ENCODE results near the gene RALGPS2.
A peak's percentile ranks its signal among the peaks of the same experiment; 100 is the strongest.

RALGPS2 gene, protein sequence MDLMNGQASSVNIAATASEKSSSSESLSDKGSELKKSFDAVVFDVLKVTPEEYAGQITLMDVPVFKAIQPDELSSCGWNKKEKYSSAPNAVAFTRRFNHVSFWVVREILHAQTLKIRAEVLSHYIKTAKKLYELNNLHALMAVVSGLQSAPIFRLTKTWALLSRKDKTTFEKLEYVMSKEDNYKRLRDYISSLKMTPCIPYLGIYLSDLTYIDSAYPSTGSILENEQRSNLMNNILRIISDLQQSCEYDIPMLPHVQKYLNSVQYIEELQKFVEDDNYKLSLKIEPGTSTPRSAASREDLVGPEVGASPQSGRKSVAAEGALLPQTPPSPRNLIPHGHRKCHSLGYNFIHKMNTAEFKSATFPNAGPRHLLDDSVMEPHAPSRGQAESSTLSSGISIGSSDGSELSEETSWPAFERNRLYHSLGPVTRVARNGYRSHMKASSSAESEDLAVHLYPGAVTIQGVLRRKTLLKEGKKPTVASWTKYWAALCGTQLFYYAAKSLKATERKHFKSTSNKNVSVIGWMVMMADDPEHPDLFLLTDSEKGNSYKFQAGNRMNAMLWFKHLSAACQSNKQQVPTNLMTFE

DNA sequence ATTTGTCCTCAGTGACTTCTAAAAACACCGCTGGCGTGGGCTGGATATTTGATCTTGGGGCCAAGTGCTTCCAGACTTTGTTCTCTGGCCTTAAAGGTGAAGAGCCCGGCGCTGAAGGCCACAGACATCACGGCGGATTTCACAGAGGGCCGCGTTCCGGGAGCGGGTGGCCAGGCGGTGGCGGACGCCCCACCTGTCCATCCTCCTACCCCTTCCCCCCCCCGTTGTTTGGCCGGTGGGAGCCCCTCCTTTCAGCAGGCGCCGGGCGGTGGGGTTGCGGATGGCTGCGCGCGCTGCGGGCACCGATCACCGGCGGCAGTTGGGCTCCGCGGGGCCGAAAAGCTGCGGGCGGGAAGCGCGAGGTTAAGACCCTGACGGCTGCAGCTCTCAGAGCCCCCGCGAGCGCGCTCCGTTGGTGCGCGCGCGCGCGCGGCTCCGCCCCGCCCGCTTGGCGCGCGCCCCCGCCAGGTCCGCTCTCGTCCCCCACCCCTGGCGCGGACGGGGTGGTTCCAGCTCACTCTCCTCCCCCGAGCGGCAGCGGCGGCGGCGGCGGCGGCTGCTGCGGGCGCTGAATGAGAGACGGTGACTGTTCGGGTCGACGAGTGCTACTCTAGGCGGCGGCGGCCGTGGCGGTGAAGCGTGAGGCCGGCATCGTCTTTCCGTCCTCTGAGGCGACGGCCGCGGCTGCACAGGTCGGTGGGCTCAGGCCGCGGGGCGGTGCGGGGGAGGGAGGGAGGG is at the start of gene RALGPS2:
RALGPS2 (plus strand) TSS at position 517 of the 738 bp plus-strand sequence. CDS start 51,521 bp downstream, outside the sequence.
- DNase-seq = peak; percentile 41 to 70 (median 62)

DNA sequence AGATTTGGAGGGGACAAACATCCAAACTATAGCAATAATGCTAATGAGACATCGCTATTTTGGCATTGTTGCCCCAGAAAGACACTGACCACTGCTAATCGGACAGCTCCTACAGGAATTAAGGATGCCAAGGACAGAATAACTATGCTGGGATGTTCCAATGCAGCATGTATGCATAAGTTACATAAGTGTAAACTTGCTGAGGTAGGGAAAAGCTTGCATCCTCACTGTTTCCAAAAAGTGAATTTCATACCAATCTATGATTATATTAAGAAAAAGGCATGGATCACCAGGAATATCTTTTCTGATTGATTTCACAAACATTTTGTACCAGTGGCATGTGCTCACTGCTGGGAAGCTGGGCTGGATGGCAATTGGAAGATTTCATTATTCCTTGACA is 45.8 kb upstream of the RALGPS2 start:
- no peak for DNase-seq

DNA sequence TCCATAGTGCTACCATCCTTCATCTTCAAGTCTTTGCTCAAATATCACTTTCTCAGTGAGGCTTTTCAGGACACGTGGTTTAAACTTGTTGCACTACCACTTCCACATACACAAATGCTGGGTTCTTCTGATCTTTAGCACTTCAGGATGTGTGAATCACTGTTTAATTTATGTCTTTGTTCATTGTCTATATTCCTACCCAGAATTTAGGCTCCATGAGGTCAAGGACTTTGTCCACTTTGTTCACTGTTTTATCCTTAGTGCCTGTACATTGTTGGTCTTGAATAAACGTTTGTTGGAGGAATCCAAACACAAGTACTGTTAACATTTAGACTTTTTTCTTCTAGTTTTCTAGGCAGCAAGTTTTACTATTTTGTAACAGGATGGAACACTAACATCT is 42.6 kb upstream of the RALGPS2 start:
- DNase-seq = no peak

DNA sequence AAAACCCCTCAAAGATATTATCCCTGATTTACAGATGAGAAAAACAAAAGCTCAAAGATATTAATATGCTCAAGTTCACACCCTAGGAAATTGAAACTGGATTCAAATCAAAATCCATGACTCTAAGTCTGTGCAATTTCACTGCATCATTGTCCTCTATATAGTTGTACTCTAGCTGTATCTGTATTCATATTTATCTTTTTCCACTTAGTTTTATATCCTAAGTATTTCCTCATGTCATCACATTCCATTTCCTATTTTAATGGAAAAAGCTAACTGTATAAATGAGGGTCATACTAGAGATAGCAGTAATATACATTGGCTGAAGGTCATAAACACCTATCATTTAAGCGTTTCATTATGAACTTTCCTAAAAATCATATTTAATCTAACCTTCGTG is 42.2 kb upstream of the RALGPS2 start:
- DNase-seq = no peak

DNA sequence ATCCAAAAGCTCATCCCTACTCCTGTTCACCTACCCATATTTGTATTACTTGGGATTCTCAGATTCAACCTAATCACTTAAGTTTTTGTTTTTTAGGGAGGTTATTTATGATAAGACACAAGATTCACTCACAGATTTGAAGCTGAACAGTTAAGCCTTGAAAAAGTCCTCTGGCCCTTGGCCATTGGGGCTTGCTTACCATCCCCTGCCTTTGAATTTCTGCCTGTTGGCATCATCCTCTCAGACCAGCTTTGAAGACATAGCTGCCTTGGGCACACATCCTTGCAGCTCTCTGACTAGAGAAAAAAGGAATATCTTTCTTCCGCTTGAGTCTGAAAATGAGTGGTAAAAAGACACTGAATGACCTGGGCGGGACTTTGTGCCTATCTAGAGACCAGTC is 41.8 kb upstream of the RALGPS2 start:
- no peak for DNase-seq

DNA sequence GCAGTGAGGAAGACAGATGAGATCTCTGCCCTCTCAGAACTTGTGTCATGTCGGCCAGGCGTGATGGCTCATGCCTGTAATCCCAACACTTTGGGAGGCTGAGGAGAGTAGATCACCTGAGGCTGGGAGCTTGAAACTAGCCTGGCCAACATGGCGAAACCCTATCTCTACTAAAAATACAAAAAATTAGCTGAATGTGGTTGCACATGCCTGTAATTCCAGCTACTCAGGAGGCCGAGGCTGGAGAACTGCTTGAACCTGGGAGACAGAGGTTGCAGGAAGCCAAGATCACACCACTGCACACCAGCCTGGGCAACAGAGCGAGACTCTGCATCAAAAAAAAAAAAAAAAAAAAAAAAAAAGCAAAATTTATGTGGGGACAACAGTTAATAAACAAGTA is 40.9 kb upstream of the RALGPS2 start:
- no peak for DNase-seq

DNA sequence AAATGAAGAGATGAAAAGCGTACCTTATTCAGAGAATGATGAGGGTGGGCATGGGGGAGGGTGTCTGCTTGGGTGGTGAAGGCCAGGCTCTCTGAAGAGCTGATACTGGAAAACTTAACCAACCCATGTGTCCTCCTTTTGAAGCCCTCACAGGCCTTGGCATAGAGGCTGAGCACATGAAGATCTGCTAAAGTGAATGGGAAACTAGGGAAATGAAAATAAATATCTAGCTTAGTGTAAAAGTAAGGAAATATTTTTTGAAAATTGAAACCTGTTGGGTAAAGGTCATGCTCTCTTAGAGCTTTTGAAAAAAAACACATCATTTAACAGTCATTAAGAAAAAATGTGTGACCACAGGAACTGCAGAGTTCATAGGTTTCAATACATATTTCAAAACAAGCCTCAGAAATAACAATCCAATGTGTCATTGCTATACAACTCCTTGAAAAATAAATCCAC is 40.5 kb upstream of the RALGPS2 start:
- no peak for DNase-seq

DNA sequence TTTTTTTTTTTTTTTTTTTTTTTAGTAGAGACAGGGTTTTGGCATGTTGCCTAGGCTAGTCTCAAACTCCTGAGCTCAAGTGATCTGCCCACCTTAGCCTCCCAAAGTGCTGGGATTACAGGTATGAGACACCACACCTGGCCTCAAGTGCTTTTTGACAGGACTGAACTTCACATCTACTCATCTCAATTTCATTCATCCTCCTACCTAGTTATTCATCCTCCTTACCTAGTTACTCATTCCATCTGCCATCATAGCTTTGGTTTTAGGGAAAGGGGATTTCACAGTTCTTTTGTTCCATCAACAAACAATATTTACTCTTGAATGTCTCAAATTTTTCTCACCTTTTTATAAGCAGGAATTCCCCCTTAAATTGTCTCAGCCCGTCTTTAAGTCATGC is 38.6 kb upstream of the RALGPS2 start:
- no peak for DNase-seq

DNA sequence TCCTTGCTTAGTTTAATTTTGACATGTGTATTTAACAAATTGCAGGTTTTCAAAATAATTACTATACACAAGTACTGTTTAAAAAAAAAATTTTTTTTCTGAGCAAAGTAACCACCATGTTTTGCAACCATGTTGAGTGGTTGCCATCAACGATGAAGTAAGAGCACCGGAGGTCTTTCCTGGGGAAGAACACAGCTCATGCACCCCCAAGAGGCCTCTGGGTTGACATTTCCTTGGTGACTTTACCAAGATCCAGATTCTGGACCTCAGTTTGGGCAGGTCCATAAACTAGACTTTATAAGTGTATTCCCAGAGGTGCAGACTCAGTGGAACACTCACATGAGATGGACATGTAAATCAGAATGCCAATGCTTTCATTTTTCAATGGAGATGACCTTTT is 36.8 kb upstream of the RALGPS2 start:
- DNase-seq = no peak

DNA sequence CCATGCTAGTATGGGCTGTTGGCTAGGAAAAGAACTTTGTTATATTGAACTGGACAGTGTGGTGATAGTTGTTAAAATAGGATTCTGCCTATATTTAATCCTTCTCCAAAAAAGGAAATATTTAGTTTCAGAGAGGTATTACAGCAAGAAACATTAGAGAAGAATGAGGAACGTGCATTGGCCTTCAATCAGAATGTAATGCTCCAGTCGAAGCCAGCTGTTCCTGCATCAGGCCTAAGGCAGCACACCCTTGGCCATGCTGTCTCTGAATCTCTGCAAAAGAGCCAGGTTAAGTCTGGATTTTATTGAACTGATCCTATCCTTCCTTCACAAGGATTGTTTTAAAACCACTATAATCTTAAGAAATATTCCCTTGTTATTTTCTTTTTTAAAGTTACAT is 35.3 kb upstream of the RALGPS2 start:
- no peak for DNase-seq

DNA sequence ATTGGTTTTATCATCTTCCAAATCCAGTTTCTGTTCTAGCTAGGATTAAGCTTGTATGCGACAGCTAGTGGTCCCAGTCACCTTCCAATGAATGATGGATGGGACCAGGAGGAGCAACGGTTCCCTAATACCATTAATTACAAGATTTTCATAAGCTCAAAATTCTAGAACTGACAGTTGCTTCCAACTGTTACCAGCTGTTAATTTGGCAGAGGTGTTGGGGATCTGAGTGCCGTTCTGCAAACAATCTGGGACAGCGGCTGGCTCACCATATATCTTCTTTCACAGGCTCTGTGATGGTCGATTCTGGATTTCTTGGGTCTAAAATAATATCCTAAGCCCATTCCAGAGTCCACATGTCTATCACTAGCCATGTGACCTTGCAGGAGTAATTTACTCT is 34.5 kb upstream of the RALGPS2 start:
- no peak for DNase-seq

DNA sequence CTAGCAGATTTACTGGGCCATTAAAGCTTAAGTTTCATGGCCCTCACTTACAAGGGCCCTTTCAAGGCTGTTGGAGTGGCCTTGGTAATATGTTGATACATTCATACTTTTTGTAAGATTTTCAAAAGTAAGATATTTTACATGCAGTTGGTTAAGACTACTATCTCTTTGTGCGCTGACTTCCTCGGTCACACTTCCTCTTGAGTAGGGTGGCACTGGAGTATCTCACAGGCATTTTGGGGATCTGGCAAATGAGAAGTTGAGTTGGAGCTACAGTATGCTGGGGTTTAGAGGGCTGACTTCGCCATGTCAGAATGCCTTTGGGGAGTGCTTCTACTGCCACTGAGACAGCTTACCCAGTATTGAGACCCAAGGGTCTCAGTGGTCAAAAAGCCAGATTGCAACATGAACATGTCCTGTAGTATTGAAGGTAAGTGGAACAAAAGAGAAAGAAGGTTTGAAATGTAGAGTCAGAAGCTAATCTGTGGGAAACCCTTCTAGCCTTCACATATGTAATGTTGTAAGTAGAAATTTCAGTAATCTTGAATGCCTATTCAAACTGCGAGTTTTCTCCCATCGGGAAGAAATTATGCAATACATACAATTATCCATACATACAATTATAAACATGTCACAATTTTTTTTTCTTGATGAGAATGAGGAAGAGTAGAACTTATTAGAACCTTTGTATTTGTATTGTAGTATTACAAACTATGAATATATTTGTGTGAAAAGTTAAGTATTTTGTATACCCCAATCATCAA is 32.3 kb upstream of the RALGPS2 start:
- DNase-seq = no peak

DNA sequence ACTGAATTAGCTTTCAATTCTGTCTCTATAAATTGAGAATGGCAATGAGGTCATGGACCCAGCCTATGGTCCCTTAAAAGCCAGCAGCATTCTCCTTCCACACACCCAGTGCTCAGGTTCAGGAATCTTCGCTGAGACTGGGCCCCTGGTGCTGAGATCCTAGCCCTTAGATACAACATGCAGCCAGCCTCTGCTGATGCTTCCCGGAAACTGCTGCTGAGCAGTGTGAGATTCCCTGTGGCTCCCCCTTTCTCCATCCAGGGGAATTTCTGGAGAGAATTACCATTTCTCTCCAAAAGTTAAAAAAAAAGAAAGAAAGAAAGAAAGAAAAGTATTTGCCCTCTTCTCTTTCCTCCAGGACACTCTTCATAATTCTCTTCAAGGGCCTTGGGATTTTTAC is 31.7 kb upstream of the RALGPS2 start:
- DNase-seq = no peak

DNA sequence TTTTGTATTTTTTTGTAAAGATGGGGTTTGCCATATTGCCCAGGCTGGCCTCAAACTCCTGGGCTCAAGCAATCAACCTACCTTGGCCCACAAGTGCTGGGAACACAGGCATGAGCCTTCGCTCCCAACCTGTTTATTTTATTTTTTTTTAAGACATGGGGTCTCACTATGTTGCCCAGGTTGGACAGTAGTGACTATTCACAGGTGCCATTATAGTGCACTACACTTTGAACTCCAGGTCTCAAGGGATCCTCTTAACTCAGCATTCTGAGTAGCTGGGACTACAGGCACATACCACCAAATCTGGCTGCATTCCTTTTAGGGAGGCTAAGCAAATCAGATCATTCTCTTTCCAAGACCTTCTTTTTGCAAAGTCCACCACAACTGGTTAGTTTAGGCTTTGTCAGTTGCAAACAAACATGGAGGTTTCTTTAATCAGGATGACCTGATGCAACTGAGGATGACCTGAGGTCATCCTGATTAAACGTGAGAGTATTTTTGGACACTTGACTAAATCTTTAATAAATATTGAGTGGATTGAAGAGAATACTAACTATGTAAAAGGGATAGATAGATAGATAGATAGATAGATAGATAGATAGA is 30.0 kb upstream of the RALGPS2 start:
- DNase-seq = no peak

DNA sequence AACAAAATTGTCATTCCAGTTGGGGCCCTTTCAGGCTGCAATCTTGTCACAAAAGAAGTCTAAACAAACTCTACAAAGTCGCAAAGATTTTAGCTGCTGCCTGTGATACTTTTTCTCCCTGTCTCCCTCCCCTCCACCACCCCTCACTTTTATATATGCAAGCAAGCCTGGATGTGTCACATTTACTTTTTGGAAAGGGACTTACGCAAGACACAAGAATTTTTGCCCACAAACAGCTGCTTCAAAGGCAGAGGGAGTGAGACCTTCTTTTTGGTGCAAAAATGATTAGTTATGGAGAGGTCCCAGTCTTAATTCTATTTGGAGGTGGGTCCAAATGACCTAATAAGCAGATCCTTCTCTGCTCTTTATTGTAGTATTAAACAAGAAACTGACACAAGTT is 22.9 kb upstream of the RALGPS2 start:
- no peak for DNase-seq

DNA sequence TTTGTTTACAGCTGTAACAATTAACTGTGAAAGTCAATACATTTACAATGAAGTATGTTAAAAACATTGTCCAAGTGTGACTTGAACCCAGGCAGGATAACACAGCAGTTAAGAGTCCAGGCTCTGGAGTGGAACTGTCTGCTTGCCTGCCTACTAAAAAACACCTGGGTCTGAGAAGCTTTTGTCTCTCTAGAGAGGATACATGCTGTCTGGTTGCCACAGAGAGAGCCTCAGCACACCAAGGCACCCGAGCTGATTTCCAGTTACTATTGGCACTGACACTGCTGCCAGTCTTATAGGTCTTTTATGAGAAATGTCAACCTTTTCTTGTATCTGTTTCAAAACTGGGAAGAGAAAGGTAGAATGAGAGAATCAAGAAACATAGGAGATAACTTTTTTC is 20.2 kb upstream of the RALGPS2 start:
- DNase-seq = no peak

DNA sequence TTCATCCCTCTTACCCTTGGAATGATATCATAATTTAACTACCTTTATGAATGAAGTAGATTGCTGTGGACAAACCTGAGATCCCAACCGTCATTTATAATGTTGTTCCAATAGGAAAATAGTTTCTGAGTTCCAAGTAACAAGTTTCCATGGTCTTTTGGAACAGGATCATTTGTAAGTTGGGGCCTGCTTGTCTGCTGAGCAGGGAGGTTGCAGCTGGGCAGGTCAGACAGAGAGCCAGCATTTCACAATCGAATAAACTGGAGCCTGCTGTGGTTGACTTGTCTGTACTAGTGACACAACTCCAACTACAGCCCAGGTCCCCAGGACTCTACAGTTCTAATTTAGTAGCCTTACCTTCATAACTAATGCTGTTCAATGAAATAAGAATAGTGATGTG is 18.6 kb upstream of the RALGPS2 start:
- no peak for DNase-seq

DNA sequence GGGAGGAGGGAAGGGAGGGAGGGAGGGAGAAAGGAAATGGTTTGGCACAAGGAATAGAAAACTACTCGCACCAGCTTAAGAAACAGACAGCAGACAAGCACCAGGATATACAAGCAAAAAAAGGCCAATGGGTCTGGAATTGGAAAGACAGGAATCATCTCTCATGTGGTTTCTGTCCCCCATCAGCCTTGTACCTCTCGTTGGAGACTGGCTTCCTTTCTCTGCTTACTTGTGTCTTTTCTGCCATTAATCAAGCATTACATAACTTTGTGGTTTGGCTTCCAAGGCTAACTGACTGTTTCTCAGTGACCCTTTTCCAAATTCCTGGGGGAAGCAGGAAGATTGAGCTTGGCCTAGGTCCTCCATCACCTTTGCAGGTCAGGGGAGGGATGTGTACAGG is 11.8 kb upstream of the RALGPS2 start:
- DNase-seq = no peak

DNA sequence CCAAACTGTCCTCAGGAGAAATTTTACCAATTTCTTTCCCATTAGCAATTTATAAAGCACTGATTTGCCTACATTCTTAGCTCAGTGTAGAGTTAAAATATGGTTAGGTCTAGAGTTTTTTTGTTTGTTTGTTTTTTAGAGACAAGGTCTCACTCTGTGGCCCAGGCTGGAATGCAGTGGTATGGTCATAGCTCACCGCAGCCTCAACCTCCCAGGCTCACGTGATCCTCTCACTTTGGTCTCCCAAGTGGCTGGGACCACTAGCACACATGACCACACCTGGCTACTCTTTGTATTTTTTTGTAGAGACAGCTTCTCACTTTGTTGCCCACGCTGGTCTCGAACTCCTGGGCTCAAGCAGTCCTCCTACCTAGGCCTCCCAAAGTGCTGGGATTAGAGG is 10.6 kb upstream of the RALGPS2 start:
- no peak for DNase-seq

DNA sequence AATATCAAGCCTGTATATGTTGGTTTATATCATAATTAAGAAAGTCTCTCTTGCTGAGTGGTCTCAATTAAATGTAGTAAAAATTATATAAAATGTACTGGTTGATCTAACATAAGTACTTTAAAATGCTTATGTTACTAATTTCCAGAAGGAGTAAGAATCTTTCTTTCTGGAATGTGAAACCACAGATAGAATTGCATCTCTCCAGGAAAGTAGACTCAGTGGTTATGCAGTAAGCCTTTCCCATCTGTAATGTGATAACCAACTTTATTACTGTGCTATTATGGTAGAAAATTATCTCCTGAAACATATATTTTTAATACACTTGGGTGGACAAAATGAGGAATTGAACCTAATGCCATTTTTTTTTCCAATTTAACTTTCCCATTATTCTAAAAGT is 8.9 kb upstream of the RALGPS2 start:
- DNase-seq = no peak

DNA sequence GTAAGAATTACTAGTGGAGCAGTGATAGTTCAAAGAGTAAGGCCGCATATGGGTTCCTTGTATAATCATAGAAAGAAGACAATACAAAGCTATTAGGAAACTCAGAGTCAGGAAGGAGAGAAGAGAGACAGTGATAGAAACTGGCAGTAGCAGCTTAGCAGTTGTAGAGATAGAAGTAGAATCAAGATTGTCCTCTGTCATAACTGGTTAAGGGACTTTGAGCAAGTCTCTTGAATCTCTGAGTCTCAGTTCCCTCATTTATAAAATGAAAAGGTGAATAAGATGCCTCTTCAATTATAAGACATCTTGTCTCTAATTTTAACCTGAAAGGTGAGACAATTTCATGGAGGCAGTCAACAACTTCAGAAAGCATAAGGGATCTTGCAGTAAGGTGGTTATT is 6.5 kb upstream of the RALGPS2 start:
- no peak for DNase-seq

DNA sequence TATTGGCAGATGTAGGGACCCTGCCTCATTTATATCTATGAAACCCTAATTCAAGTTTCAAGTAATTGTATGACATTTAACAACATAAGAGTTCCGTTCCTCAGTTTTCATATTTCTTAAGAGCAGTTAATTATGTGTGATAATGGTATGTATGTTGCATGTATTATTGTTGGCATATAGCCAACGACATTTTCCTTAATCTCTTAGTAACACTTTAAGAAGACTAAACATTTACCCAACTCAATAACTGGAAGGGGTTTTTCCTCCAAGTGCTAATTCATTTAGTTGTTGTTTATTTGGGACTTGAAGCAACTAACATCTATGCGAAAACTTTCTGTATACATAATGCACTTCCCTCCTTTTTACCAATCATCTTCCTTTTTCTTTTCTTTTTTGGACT is 1.5 kb upstream of the RALGPS2 start:
- DNase-seq = no peak

DNA sequence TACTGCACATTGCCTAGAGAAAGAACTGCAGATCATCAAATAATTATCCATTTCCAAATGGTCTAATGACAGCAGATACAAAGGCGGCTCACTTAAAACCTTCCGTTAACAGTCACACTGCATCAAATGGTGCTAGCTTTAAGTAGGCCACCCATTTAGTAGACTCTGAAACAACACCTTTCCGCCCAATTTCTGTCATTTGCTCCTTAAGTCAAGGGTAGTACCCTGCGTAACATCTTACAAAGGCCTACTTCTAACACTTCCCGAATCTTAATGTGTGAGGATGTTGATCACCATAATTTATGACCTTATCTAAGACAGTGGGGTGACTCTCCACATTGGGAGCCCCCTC is 692 bp upstream of the RALGPS2 start:
- DNase-seq = no peak

All from stimulated activated naive CD4-positive, alpha-beta T cell (primary cell).